ENCODE data around the gene CPTP. TPM values are rescaled to one million over a fixed set of nuclear protein-coding genes. Genes with fewer than 3 reads are reported as not detected.

CPTP gene
- total and polyA plus RNA-seq, 10 of the 15 experiments (the other 5 are each of a cell fraction or from before 2014, with no cell fraction given) = 0.06 to 24.3 (median 10.0) TPM

DNA sequence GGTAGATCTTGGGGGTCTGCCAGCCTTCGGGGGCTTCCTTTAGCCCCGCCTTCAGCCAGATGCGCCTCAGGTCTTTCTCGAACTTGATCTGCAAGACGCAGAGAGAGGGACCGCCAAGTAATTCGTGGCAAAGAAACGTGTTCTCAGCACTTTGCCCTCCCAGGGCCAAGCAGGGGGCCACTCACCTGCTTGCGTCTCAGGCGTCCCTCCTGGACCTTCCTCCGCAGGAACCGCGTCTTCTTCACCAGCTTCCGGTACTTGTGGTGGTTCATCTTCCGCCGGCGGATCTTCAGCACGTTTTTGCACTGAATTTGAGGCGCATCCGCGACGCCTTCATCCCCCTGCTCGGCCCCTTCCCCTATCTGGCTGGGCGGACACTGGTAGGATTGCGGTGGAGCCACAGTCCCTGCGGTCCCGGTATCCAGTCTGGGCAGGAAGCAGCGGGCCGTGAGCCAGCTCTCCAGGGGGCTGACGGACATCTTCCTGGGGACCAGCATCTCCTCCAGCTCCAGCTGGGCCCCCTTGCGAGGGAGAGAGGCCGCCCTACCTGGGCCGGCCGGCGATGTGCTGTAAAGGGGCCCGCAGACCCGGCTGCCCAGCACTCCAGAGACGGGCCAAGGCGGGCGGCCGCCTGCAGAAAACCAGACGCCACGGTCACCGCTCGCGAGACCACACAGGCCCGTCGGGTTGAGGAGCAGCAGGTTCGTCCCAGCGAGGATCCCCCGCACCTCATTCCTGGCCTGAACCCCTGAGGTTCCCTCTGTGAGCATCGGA is 49.4 kb downstream of the CPTP start:
- TF ChIP-seq SMAD1 (IDR thresholded peaks at IDR 0.05; ENCODE audit: low read depth, partially characterized antibody) = no peak
- no peak for TF ChIP-seq SUPT20H (IDR thresholded peaks at IDR 0.05; ENCODE audit: borderline replicate concordance, control insufficient read depth, low read depth, low read length)
- no peak for TF ChIP-seq ETV6 (conservative IDR thresholded peaks at IDR 0.05 in 1 of 2, IDR thresholded peaks at IDR 0.05 in 1 of 2; ENCODE audit: borderline replicate concordance in 1 of 2, low read depth in 1 of 2)
- TF ChIP-seq, protein P1, sequence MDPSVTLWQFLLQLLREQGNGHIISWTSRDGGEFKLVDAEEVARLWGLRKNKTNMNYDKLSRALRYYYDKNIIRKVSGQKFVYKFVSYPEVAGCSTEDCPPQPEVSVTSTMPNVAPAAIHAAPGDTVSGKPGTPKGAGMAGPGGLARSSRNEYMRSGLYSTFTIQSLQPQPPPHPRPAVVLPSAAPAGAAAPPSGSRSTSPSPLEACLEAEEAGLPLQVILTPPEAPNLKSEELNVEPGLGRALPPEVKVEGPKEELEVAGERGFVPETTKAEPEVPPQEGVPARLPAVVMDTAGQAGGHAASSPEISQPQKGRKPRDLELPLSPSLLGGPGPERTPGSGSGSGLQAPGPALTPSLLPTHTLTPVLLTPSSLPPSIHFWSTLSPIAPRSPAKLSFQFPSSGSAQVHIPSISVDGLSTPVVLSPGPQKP (IDR thresholded peaks at IDR 0.05; ENCODE audit: low read depth, low read length) = no peak
- no peak for TF ChIP-seq CHD1 (IDR thresholded peaks at IDR 0.05; ENCODE audit: low read depth, low read length)
- no peak for TF ChIP-seq WRNIP1 (IDR thresholded peaks at IDR 0.05; ENCODE audit: borderline replicate concordance, low read depth, low read length)
- no peak for TF ChIP-seq NFXL1 (IDR thresholded peaks at IDR 0.05; ENCODE audit: borderline replicate concordance)
- TF ChIP-seq HDAC2 (IDR thresholded peaks at IDR 0.05) = no peak
- no peak for TF ChIP-seq FOS (IDR thresholded peaks at IDR 0.05; ENCODE audit: borderline replicate concordance, extremely low read depth, insufficient read length)
- Histone ChIP-seq H3K9me3 (replicated peaks; ENCODE audit: control insufficient read depth, insufficient read depth, low read length) (no peaks in the 10 kb centered on the region), H3K4me1 (ENCODE audit: control insufficient read depth, insufficient read depth, low read length) (peaks cover 24% of the 10 kb centered on the region), H3K4me2 (ENCODE audit: control insufficient read depth, insufficient read depth) (peak overlapping the region; percentile 95), H3K27me3 (replicated peaks in 1 of 2; ENCODE audit: control insufficient read depth in 2 of 2, insufficient read depth in 2 of 2, low read length in 1 of 2) (no peaks in the 10 kb centered on the region), H3K4me3 (peak overlapping the region; percentile 94), H3K27ac (ENCODE audit: control insufficient read depth, insufficient read depth) (peak overlapping the region; percentile 86), H4K20me1 (ENCODE audit: control insufficient read depth, insufficient read depth) (no peaks in the 10 kb centered on the region), H3K79me2 (ENCODE audit: control insufficient read depth, insufficient read depth, low read length) (peaks cover 30% of the 10 kb centered on the region), H3K9ac (ENCODE audit: control insufficient read depth, insufficient read depth, low read length) (peak overlapping the region; percentile 95), H2AFZ (ENCODE audit: control insufficient read depth, low read depth, low read length) (no peak overlapping the region), H3K36me3 (ENCODE audit: control insufficient read depth in 2 of 2, insufficient read depth in 2 of 2, low read length in 1 of 2) (peaks cover 0 to 3% of the 10 kb centered on the region in 2 experiments; a peak in 2 of 4 replicates)
- no peak for ATAC-seq
- BruUV-seq (replicated peaks) = TSS peak; percentile 74
- ChIA-PET CTCF (interaction anchor here (1.0 to 2.8 kb wide), 3 partner anchors 26 to 132 kb away, joined by 3 to 15 read pairs (median 4); no protein-coding TSS in a partner anchor), SMC1A (ENCODE audit: uncharacterized antibody, unreplicated experiment) (interaction anchor here (1.1 to 1.5 kb wide), 2 partner anchors 32 to 64 kb away, joined by 3 to 5 read pairs; no protein-coding TSS in a partner anchor), RAD21 (ENCODE audit: unreplicated experiment) (interaction anchor here (1.4 kb wide), 2 partner anchors 25 to 26 kb away, joined by 4 read pairs; partner anchors contain the start of gene CCNL2), POLR2A (interaction anchor here (1.2 to 2.5 kb wide), 2 partner anchors 25 to 131 kb away, joined by 3 to 17 read pairs; partner anchors contain the start of gene CCNL2)
- DNase-seq (ENCODE audit: low read depth, low spot score) = no peak
- no peak for FAIRE-seq
- in situ Hi-C loops (cut with MboI) = no loop called here
- intact Hi-C loops (cut with micrococcal nuclease; ENCODE audit: unreplicated experiment) = loop anchor here (2.0 to 10.0 kb wide), 2 partner anchors 65 to 131 kb away; partner anchors contain the start of gene PUSL1
- WGBS (ENCODE audit: insufficient coverage, insufficient replicate concordance, low lambda C conversion rate, missing lambda C conversion rate) = 54% methylated on average over 52 of the region's 52 CpGs

Measured in GM12878 (cell line).